Thoracic aorta (tissue), 2 donors: ENCODE results near the gene LRRC32. TPM values are rescaled to one million over a fixed set of nuclear protein-coding genes. Genes with fewer than 3 reads are reported as not detected.

Source experiments
- ATAC-seq: fragments of 150-250 bp; one replicate; pipeline ENCODE4 v1.8.0; 2017; ENCODE audit warnings: low read depth; ENCODE audit not compliant: insufficient number of reproducible peaks, low FRiP score
- DNase-seq: peaks from one replicate; pipeline ENCODE4 v3.0.0-alpha.2; 2020; ENCODE audit warnings: low spot score
- H3K27ac ChIP-seq, 2 donors: fragments of 200-600 bp; sonication (generic); 1 replicate in 1 of 2; 2 replicates in 1 of 2; pipeline ENCODE4 v1.5.1; 2016; ENCODE audit warnings: mild to moderate bottlenecking in 2 of 2, moderate library complexity in 2 of 2
- H3K27me3 ChIP-seq: fragments of 200-600 bp; sonication (generic); replicated peaks from 2 replicates; pipeline ENCODE4 v1.6.0; 2016; ENCODE audit warnings: mild to moderate bottlenecking; ENCODE audit not compliant: insufficient read depth
- H3K36me3 ChIP-seq: fragments of 200-600 bp; sonication (generic); one replicate; pipeline ENCODE4 v1.5.1; 2016
- H3K4me1 ChIP-seq, 2 donors: fragments of 200-600 bp; sonication (generic); 1 replicate in 1 of 2; 2 replicates in 1 of 2; pipeline versions ENCODE4 v1.5.1 to v1.6.0; 2016; ENCODE audit warnings: low read depth in 2 of 2, mild to moderate bottlenecking in 1 of 2; ENCODE audit not compliant: control insufficient read depth in 1 of 2
- H3K4me3 ChIP-seq: fragments of 200-600 bp; sonication (generic); 2 replicates; pipeline ENCODE4 v1.5.1; 2016; ENCODE audit warnings: mild to moderate bottlenecking
- H3K9me3 ChIP-seq: fragments of 200-600 bp; sonication (generic); 2 replicates; pipeline ENCODE4 v1.5.1; 2016
- CTCF ChIP-seq: fragments of 200-600 bp; sonication (generic); IDR thresholded peaks from one replicate; pipeline ENCODE4 v1.5.1; 2019; ENCODE audit warnings: antibody characterized with exemption
- total RNA-seq, 2 donors: library from RNA; depleted of rRNA; stranded (reverse); fragments of >200 nt; gene quantifications; one replicate each; pipeline versions ENCODE4 v1.1.0 to v1.2.3, GENCODE V29; 2016

Gene LRRC32
- total RNA-seq, 2 donors from 2014 or later, result 133 to 214 TPM

- no peaks in the 10 kb centered on the region for H3K4me1 ChIP-seq
- H3K9me3 ChIP-seq, result no peaks in the 10 kb centered on the region
- no peaks in the 10 kb centered on the region for H3K27me3 ChIP-seq
- no peak overlapping the region for H3K4me3 ChIP-seq
- H3K36me3 ChIP-seq, result no peaks in the 10 kb centered on the region
- H3K27ac ChIP-seq, result no peak overlapping the region
- no peak for TF ChIP-seq CTCF
- DNase-seq, result no peak
- ATAC-seq, result no peak
Measured at GRCh38 chr11:76716268-76716667, 45.7 kb upstream of the LRRC32 start.

- Histone ChIP-seq H3K4me1 (no peaks in the 10 kb centered on the region), H3K4me3 (no peak overlapping the region), H3K36me3 (no peaks in the 10 kb centered on the region), H3K27me3 (no peaks in the 10 kb centered on the region), H3K27ac (no peak overlapping the region), H3K9me3 (no peaks in the 10 kb centered on the region)
- ATAC-seq (no peak), DNase-seq (no peak)
- no peak for TF ChIP-seq CTCF
Measured at GRCh38 chr11:76714493-76714892, 43.9 kb upstream of the LRRC32 start.

GRCh38 chr11:76713499-76713898 lies 43.0 kb upstream of the LRRC32 start:
- H3K36me3 ChIP-seq, result no peaks in the 10 kb centered on the region
- no peaks in the 10 kb centered on the region for H3K27me3 ChIP-seq
- no peaks in the 10 kb centered on the region for H3K4me1 ChIP-seq
- no peaks in the 10 kb centered on the region for H3K9me3 ChIP-seq
- H3K4me3 ChIP-seq, result no peak overlapping the region
- ATAC-seq (no peak), DNase-seq (no peak)
- no peak overlapping the region for H3K27ac ChIP-seq
- no peak for TF ChIP-seq CTCF

- no peaks in the 10 kb centered on the region for H3K4me1 ChIP-seq
- DNase-seq (no peak), ATAC-seq (no peak)
- no peaks in the 10 kb centered on the region for H3K27me3 ChIP-seq
- no peaks in the 10 kb centered on the region for H3K9me3 ChIP-seq
- H3K4me3 ChIP-seq, result no peak overlapping the region
- no peaks in the 10 kb centered on the region for H3K36me3 ChIP-seq
- TF ChIP-seq CTCF, result no peak
- H3K27ac ChIP-seq, result no peak overlapping the region
Measured at GRCh38 chr11:76712125-76712524, 41.6 kb upstream of the LRRC32 start.

- no peak overlapping the region for H3K4me3 ChIP-seq
- H3K27me3 ChIP-seq, result no peaks in the 10 kb centered on the region
- ATAC-seq (no peak), DNase-seq (no peak)
- H3K27ac ChIP-seq, result no peak overlapping the region
- no peaks in the 10 kb centered on the region for H3K9me3 ChIP-seq
- no peaks in the 10 kb centered on the region for H3K36me3 ChIP-seq
- no peak for TF ChIP-seq CTCF
- no peaks in the 10 kb centered on the region for H3K4me1 ChIP-seq
Measured at GRCh38 chr11:76709756-76710155, 39.2 kb upstream of the LRRC32 start.
